MCF 10A (cell line): ENCODE measurements around the gene ZNF480. TPM values are rescaled to one million over a fixed set of nuclear protein-coding genes. Genes with fewer than 3 reads are reported as not detected.

Experiments
- BruUV-seq: library from RNA; stranded (reverse); fragments of 400-500 nt; replicated peaks from 2 replicates; lab custom pipeline; 2021; lab: Mats Ljungman, UMichigan
- CTCF ChIA-PET: fragments of 300-600 bp; sonication (Branson Sonifier 250); formaldehyde crosslinking; extraction: SDS; loops from one replicate; lab custom pipeline; 2021; ENCODE audit warnings: antibody characterized with exemption, inconsistent platforms; lab: Yijun Ruan, JAX
- POLR2A ChIA-PET: fragments of 300-600, 350-650 bp; sonication (Branson Sonifier 250); formaldehyde crosslinking; extraction: SDS; loops from one replicate; lab custom pipeline; 2020; ENCODE audit warnings: antibody characterized with exemption, inconsistent platforms; lab: Yijun Ruan, JAX
- DNase-seq: peaks from one replicate; pipeline ENCODE4 v3.0.0-alpha.2; 2018; ENCODE audit not compliant: unreplicated experiment
- H3K27ac Mint-ChIP-seq: one replicate; pipeline ENCODE4 v1.8.0; 2022; ENCODE audit warnings: mild to moderate bottlenecking, low read depth, mixed read lengths; ENCODE audit not compliant: unreplicated experiment
- H3K27me3 Mint-ChIP-seq: one replicate; pipeline ENCODE4 v1.8.0; 2022; ENCODE audit warnings: mixed read lengths; ENCODE audit not compliant: insufficient read depth, unreplicated experiment
- H3K36me3 Mint-ChIP-seq: one replicate; pipeline ENCODE4 v1.8.0; 2022; ENCODE audit warnings: mild to moderate bottlenecking, moderate library complexity, mixed read lengths; ENCODE audit not compliant: insufficient read depth, unreplicated experiment
- H3K4me1 Mint-ChIP-seq: one replicate; pipeline ENCODE4 v1.8.0; 2022; ENCODE audit warnings: mixed read lengths; ENCODE audit not compliant: insufficient read depth, unreplicated experiment
- H3K4me3 Mint-ChIP-seq: one replicate; pipeline ENCODE4 v1.8.0; 2022; ENCODE audit warnings: mild to moderate bottlenecking, moderate library complexity, mixed read lengths; ENCODE audit not compliant: unreplicated experiment
- H3K9me3 Mint-ChIP-seq: one replicate; pipeline ENCODE4 v1.8.0; 2022; ENCODE audit warnings: mixed read lengths; ENCODE audit not compliant: unreplicated experiment
- CTCF ChIP-seq: fragments of 200-600 bp; IDR thresholded peaks from one replicate; pipeline ENCODE4 v1.8.0; 2022; ENCODE audit warnings: antibody characterized with exemption, mild to moderate bottlenecking; ENCODE audit not compliant: unreplicated experiment
- intact Hi-C: fragments of 100-400 bp; cut with micrococcal nuclease; formaldehyde crosslinking; loops from 2 replicates; pipeline ENCODE4 v1.14.1; 2022
- total RNA-seq: library from RNA; stranded (reverse); gene quantifications from 2 replicates; pipeline ENCODE4 v1.2.3, GENCODE V29; 2022

Gene ZNF480
- total RNA-seq, 1 experiment from 2014 or later, result 13.1 TPM

- no peaks in the 10 kb centered on the region for H3K4me1 Mint-ChIP-seq
- no peak overlapping the region for H3K4me3 Mint-ChIP-seq
- H3K36me3 Mint-ChIP-seq, result no peaks in the 10 kb centered on the region
- TF ChIP-seq CTCF, result no peak
- H3K27me3 Mint-ChIP-seq, result no peaks in the 10 kb centered on the region
- no TSS peak for BruUV-seq
- DNase-seq, result peak; percentile 22
- intact Hi-C loops, result no loop called here
- H3K27ac Mint-ChIP-seq, result no peak overlapping the region
- CTCF ChIA-PET, result no interaction called here
- POLR2A ChIA-PET, result no interaction called here
- H3K9me3 Mint-ChIP-seq, result peaks cover 27% of the 10 kb centered on the region
Measured at GRCh38 chr19:52343548-52343947, 46.6 kb downstream of the ZNF480 start.

- CTCF ChIA-PET, result interaction anchor here (0.6 to 1.5 kb wide), 2 partner anchors 405 to 905 kb away, joined by 3 to 4 read pairs; no protein-coding TSS in a partner anchor
- BruUV-seq, result no TSS peak
- Mint-ChIP-seq H3K36me3 (no peaks in the 10 kb centered on the region), H3K4me1 (no peaks in the 10 kb centered on the region), H3K27ac (no peak overlapping the region), H3K27me3 (no peaks in the 10 kb centered on the region), H3K4me3 (no peak overlapping the region), H3K9me3 (peaks cover 34% of the 10 kb centered on the region)
- no peak for TF ChIP-seq CTCF
- intact Hi-C loops, result no loop called here
- DNase-seq, result no peak
- POLR2A ChIA-PET, result no interaction called here
Measured at GRCh38 chr19:52345162-52345561, 48.2 kb downstream of the ZNF480 start.

- ChIA-PET CTCF (no interaction called here), POLR2A (no interaction called here)
- peaks cover 27% of the 10 kb centered on the region for H3K9me3 Mint-ChIP-seq
- no peaks in the 10 kb centered on the region for H3K36me3 Mint-ChIP-seq
- H3K27me3 Mint-ChIP-seq, result no peaks in the 10 kb centered on the region
- DNase-seq, result no peak
- H3K4me3 Mint-ChIP-seq, result no peak overlapping the region
- no TSS peak for BruUV-seq
- intact Hi-C loops, result no loop called here
- H3K4me1 Mint-ChIP-seq, result no peaks in the 10 kb centered on the region
- no peak overlapping the region for H3K27ac Mint-ChIP-seq
- TF ChIP-seq CTCF, result no peak
Measured at GRCh38 chr19:52351512-52351911, 54.5 kb downstream of the ZNF480 start.

GRCh38 chr19:52366414-52366824 lies 69.5 kb downstream of the ZNF480 start:
- BruUV-seq, result no TSS peak
- H3K27ac Mint-ChIP-seq, result no peak overlapping the region
- TF ChIP-seq CTCF, result no peak
- H3K9me3 Mint-ChIP-seq, result peaks cover 16% of the 10 kb centered on the region
- H3K4me3 Mint-ChIP-seq, result no peak overlapping the region
- no peaks in the 10 kb centered on the region for H3K4me1 Mint-ChIP-seq
- POLR2A ChIA-PET, result no interaction called here
- H3K27me3 Mint-ChIP-seq, result no peaks in the 10 kb centered on the region
- no peak for DNase-seq
- no peaks in the 10 kb centered on the region for H3K36me3 Mint-ChIP-seq
- intact Hi-C loops, result no loop called here
- CTCF ChIA-PET, result no interaction called here
